ENCODE measurements around the gene TLR10. TPM values are rescaled to one million over a fixed set of nuclear protein-coding genes. Genes with fewer than 3 reads are reported as not detected.

Gene TLR10
- total RNA-seq, 4 donors from 2014 or later: under 0.01 to 0.22 TPM; not detected in 2

DNA sequence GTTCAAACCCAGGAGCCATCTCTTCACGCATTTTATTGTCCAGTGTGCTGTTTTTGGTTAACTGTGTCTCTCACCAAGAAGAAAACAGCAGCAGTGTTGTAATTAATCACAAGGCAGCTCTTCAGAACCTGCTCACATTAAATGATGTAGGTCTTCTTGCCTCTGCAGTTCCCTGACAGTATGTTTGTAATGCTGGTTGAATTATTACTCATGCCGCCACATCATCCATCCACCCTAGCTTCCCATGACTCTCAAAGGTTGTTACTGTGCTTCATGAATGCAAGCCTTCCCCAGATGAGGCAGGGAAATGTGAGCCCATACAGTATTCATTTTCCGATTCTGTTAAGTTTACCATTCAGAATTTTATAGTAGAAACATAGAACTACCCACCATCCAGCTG is 17.4 kb downstream of the TLR10 start:
- DNase-seq (ENCODE audit: low spot score in 2 of 2): no peak
- H3K27me3 ChIP-seq: no peaks in the 10 kb centered on the region
- TF ChIP-seq, protein P1, sequence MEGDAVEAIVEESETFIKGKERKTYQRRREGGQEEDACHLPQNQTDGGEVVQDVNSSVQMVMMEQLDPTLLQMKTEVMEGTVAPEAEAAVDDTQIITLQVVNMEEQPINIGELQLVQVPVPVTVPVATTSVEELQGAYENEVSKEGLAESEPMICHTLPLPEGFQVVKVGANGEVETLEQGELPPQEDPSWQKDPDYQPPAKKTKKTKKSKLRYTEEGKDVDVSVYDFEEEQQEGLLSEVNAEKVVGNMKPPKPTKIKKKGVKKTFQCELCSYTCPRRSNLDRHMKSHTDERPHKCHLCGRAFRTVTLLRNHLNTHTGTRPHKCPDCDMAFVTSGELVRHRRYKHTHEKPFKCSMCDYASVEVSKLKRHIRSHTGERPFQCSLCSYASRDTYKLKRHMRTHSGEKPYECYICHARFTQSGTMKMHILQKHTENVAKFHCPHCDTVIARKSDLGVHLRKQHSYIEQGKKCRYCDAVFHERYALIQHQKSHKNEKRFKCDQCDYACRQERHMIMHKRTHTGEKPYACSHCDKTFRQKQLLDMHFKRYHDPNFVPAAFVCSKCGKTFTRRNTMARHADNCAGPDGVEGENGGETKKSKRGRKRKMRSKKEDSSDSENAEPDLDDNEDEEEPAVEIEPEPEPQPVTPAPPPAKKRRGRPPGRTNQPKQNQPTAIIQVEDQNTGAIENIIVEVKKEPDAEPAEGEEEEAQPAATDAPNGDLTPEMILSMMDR (IDR thresholded peaks at IDR 0.05): no peak
- no peak overlapping the region for H3K27ac ChIP-seq
- H3K4me1 ChIP-seq: peaks cover 0 to 38% (median 7%) of the 10 kb centered on the region in 4 donors
- H3K36me3 ChIP-seq: no peaks in the 10 kb centered on the region
- H3K4me3 ChIP-seq: no peak overlapping the region
- 94 to 96% methylated on average over 3 of the region's 3 CpGs for WGBS, 2 donors
- no peaks in the 10 kb centered on the region for H3K9me3 ChIP-seq

DNA sequence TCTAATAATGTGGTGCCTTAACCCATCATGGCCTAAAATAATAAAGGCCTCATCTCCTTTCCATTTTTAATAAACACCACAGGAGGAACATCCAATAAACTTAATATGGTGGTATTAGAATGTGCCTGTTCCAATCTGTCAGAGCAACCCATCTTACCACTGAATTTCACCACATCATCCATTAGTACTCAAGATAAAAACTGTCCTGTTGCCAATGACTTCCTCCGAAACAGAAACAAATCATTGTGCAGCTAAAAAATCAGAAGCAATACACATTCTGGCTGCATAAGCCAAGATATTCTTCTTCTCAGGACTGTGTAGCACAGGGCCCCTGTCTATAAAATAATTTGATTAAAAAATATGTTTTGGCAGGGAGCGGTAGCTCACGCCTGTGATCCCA is 18.5 kb downstream of the TLR10 start:
- TF ChIP-seq POLR2A (IDR thresholded peaks at IDR 0.05) (no peak), EP300 (IDR thresholded peaks at IDR 0.05) (no peak)
- TF ChIP-seq, protein P1 (IDR thresholded peaks at IDR 0.05): no peak
- Histone ChIP-seq H3K27ac (no peak overlapping the region), H3K9me3 (no peaks in the 10 kb centered on the region), H3K4me3 (no peak overlapping the region), H3K4me1 (peaks cover 0 to 39% (median 9%) of the 10 kb centered on the region in 4 donors), H3K36me3 (no peaks in the 10 kb centered on the region), H3K27me3 (no peaks in the 10 kb centered on the region)
- 65% methylated on average over 3 of the region's 3 CpGs for WGBS, 2 donors
- no peak for DNase-seq (ENCODE audit: low spot score in 2 of 2)

DNA sequence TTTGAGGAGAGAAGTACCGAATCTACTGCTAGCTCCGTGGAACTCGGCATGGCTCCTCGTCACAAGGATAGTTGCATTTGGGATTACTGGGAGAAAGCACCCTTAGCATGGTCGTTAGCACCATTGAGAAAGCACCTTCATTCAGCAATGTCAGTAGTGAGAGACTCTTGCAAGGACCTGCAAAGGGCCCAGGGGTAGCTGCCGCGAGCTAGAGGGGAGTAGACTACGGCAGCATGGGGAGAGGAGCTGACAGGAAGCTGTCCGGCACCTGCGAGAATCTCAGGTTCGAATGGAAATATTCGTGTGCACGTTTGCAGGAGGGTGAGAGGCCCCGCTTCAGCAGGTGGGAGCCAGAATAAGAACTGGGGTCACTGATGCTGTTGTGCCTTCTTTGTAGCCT is 20.2 kb downstream of the TLR10 start:
- no peak for TF ChIP-seq POLR2A (IDR thresholded peaks at IDR 0.05)
- TF ChIP-seq EP300 (IDR thresholded peaks at IDR 0.05): no peak
- TF ChIP-seq, protein P1 (IDR thresholded peaks at IDR 0.05): no peak
- Histone ChIP-seq H3K4me3 (no peak overlapping the region), H3K27ac (peak overlapping the region in 1 of 4 donors; percentile 65), H3K9me3 (no peaks in the 10 kb centered on the region), H3K4me1 (peaks cover 0 to 39% (median 19%) of the 10 kb centered on the region in 4 donors), H3K36me3 (no peaks in the 10 kb centered on the region), H3K27me3 (no peaks in the 10 kb centered on the region)
- 89 to 90% methylated on average over 14 of the region's 14 CpGs for WGBS, 2 donors
- DNase-seq (ENCODE audit: low spot score in 2 of 2): no peak

DNA sequence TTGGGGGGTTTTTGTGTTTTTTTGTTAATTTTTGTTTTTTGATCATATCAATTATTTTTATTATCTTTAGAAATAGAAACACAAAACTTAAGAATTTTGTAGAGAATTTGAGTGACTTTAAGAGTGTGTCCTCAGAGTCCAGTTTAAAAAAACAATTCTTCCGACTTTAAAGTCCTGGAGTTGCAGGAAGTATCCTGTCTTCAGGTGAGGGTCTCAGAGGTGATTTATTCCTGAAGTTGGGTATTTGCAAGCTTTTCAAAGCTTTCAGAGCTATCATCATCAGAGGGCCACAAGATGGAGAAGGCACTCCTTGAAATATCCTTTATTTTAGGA is 23.0 kb downstream of the TLR10 start:
- TF ChIP-seq, protein P1 (IDR thresholded peaks at IDR 0.05): no peak
- TF ChIP-seq EP300 (IDR thresholded peaks at IDR 0.05): no peak
- TF ChIP-seq POLR2A (IDR thresholded peaks at IDR 0.05): no peak
- H3K4me3 ChIP-seq: no peak overlapping the region

DNA sequence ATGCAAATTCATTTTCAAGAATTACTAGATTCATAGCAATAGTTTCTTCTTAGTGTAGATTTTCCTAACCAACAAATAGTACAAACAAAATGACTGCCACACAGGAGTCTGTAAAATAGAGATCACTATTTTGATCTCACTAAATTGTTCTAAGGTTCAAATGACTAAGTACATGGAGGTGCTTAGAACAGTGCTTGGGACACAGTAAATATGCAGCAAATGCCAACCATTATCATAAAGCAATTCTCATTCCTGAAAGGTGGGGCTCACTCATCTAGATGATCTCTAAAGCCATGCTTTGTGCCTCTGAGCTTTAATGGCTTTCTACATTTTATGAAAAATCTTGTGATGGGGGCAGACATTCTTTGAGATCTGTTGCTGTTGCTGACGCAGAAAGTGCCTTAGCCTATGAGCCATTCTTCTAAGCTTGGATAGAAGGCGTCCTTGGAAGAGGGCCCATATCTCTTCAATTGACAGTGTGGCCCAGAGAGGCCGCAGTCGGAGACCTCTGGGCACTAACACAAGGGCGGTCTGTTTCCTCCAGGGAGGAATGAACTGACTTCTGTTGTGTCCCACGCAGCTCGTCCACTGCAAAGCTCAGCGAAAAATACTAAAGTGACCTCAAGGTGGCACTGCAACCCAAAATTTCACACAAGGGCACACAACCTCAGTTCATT is 23.5 kb downstream of the TLR10 start:
- Histone ChIP-seq H3K36me3 (no peaks in the 10 kb centered on the region), H3K4me1 (peaks cover 0 to 35% (median 19%) of the 10 kb centered on the region in 4 donors), H3K27ac (peak overlapping the region; percentile 65 to 90 (median 79)), H3K9me3 (no peaks in the 10 kb centered on the region), H3K27me3 (no peaks in the 10 kb centered on the region), H3K4me3 (no peak overlapping the region)
- DNase-seq (ENCODE audit: low spot score in 2 of 2): peak; percentile 61 to 74
- TF ChIP-seq, protein P1 (IDR thresholded peaks at IDR 0.05): peak; percentile 70 to 83 (median 76)
- TF ChIP-seq EP300 (IDR thresholded peaks at IDR 0.05) (peak; percentile 62 to 92), POLR2A (IDR thresholded peaks at IDR 0.05) (peak in 1 of 2 donors; percentile 47)
- 2 to 4% methylated on average over 8 of the region's 8 CpGs for WGBS, 2 donors

More for the DNA sequence above, 23.0 kb downstream of the TLR10 start:
- H3K4me1 ChIP-seq: peaks cover 0 to 35% (median 19%) of the 10 kb centered on the region in 4 donors
- H3K9me3 ChIP-seq: no peaks in the 10 kb centered on the region
- peak overlapping the region in 3 of 4 donors; percentile 51 to 90 (median 65) for H3K27ac ChIP-seq
- no peak for DNase-seq (ENCODE audit: low spot score in 2 of 2)
- no peaks in the 10 kb centered on the region for H3K27me3 ChIP-seq
- no peaks in the 10 kb centered on the region for H3K36me3 ChIP-seq
- WGBS, 2 donors: 46 to 72% methylated on average over 1 of the region's 1 CpG

Measured in tibial nerve (tissue), 4 donors.